ENCODE results near the gene TXNRD3. TPM values are rescaled to one million over a fixed set of nuclear protein-coding genes. Genes with fewer than 3 reads are reported as not detected.

Gene TXNRD3
- total RNA-seq, 2 donors from 2014 or later: 3.6 to 7.5 TPM

DNA sequence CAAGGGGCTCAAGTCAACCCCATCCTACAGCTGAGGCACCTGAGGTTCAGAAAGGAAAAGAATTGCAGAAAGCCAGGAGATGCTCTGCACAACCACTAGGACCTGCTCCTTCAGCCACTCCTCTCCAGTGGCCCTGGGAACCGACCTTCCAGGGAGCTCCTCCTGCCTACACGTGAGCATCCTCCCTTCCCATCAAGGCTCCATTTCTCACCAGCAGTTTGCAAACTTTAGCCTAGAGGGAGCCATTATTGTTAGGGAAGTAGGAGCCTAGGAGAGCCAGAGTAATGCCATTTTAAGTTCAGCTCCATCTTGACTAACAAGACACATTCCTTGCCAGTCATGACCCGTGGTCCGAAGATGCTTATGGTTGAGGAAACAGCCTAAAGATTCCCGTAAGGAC lies 37.9 kb upstream of the TXNRD3 start:
- no peak overlapping the region for H3K27ac ChIP-seq
- no peaks in the 10 kb centered on the region for H3K9me3 ChIP-seq
- intact Hi-C loops (cut with DNase I): no loop called here
- H3K4me1 ChIP-seq: no peaks in the 10 kb centered on the region
- no peaks in the 10 kb centered on the region for H3K36me3 ChIP-seq
- H3K9ac ChIP-seq (ENCODE audit: low read depth in 2 of 2, low read length in 2 of 2): no peak overlapping the region
- H3K4me3 ChIP-seq: no peak overlapping the region
- TF ChIP-seq, protein P1, sequence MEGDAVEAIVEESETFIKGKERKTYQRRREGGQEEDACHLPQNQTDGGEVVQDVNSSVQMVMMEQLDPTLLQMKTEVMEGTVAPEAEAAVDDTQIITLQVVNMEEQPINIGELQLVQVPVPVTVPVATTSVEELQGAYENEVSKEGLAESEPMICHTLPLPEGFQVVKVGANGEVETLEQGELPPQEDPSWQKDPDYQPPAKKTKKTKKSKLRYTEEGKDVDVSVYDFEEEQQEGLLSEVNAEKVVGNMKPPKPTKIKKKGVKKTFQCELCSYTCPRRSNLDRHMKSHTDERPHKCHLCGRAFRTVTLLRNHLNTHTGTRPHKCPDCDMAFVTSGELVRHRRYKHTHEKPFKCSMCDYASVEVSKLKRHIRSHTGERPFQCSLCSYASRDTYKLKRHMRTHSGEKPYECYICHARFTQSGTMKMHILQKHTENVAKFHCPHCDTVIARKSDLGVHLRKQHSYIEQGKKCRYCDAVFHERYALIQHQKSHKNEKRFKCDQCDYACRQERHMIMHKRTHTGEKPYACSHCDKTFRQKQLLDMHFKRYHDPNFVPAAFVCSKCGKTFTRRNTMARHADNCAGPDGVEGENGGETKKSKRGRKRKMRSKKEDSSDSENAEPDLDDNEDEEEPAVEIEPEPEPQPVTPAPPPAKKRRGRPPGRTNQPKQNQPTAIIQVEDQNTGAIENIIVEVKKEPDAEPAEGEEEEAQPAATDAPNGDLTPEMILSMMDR (IDR thresholded peaks at IDR 0.05): no peak
- no peaks in the 10 kb centered on the region for H3K27me3 ChIP-seq
- DNase-seq: no peak

DNA sequence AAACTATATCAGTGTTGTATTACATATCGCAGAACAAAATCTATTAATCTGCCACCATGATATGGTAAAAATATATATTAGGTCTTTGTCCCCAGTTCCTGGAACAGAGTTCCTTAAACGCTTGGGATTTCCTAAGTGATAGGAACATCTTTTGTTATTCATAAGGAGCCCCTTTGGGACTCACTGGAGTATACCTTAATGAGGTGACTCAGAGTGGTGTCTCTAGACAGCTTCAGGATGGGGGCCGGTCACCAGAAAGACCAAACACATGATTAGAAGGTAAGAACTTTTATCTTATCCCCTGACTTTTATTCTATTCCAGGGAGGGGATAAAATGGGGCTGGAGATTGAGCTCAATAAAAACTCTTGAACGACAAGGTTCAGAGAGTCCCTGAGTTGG lies 36.8 kb upstream of the TXNRD3 start:
- TF ChIP-seq, protein P1 (IDR thresholded peaks at IDR 0.05): no peak
- Histone ChIP-seq H3K27me3 (no peaks in the 10 kb centered on the region), H3K9me3 (no peaks in the 10 kb centered on the region), H3K4me1 (no peaks in the 10 kb centered on the region), H3K36me3 (no peaks in the 10 kb centered on the region), H3K4me3 (no peak overlapping the region), H3K9ac (ENCODE audit: low read depth in 2 of 2, low read length in 2 of 2) (no peak overlapping the region), H3K27ac (no peak overlapping the region)
- intact Hi-C loops (cut with DNase I): no loop called here
- no peak for DNase-seq

DNA sequence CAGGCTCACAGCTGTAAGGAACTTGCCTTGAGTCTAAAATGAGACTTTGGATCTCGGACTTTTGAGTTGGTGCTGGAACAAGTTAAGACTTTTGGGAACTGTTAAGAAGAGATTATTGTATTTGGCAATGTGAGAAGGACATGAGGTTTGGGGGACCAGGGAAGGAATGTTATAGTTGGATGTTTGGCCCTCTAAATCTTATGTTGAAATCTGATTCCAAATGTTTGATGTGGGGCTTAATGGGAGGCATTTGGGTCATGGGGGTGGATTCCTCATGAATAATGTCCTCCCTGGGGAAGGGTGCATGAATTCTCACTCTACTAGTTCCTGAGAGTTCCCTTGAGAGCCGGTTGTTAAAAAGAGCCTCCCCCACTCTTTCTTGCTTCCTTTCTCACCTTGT lies 30.6 kb upstream of the TXNRD3 start:
- Histone ChIP-seq H3K27me3 (no peaks in the 10 kb centered on the region), H3K36me3 (no peaks in the 10 kb centered on the region), H3K27ac (no peak overlapping the region), H3K9ac (ENCODE audit: low read depth in 2 of 2, low read length in 2 of 2) (no peak overlapping the region), H3K9me3 (no peaks in the 10 kb centered on the region), H3K4me1 (no peaks in the 10 kb centered on the region), H3K4me3 (no peak overlapping the region)
- TF ChIP-seq, protein P1 (IDR thresholded peaks at IDR 0.05): no peak
- intact Hi-C loops (cut with DNase I): loop anchor here (10.0 kb wide), 1 partner anchor 289 kb away; no protein-coding TSS in a partner anchor
- DNase-seq: no peak

DNA sequence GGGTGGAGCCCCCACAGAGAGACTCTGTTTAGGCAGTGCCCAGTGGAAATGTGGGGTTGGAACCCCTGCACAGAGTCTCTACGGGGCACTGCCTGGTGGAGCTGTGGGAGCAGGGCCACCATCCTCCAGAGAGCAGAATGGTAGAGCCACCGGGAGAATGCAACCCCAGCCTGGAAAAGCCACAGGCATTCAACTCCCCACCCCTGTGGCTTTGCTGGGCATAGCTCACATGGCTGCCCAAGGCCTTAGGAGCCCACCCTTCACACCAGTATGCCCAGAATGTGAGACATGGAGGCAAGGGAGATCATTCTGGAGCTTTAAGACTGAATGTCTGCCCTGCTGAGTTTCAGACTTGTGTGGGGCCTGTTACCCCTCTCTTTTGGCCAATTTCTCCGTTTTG lies 30.1 kb upstream of the TXNRD3 start:
- Histone ChIP-seq H3K4me1 (no peaks in the 10 kb centered on the region), H3K36me3 (no peaks in the 10 kb centered on the region), H3K27me3 (no peaks in the 10 kb centered on the region), H3K9ac (ENCODE audit: low read depth in 2 of 2, low read length in 2 of 2) (no peak overlapping the region), H3K9me3 (no peaks in the 10 kb centered on the region), H3K27ac (no peak overlapping the region), H3K4me3 (no peak overlapping the region)
- TF ChIP-seq, protein P1 (IDR thresholded peaks at IDR 0.05): no peak
- DNase-seq: no peak
- intact Hi-C loops (cut with DNase I): loop anchor here (10.0 kb wide), 1 partner anchor 290 kb away; no protein-coding TSS in a partner anchor

DNA sequence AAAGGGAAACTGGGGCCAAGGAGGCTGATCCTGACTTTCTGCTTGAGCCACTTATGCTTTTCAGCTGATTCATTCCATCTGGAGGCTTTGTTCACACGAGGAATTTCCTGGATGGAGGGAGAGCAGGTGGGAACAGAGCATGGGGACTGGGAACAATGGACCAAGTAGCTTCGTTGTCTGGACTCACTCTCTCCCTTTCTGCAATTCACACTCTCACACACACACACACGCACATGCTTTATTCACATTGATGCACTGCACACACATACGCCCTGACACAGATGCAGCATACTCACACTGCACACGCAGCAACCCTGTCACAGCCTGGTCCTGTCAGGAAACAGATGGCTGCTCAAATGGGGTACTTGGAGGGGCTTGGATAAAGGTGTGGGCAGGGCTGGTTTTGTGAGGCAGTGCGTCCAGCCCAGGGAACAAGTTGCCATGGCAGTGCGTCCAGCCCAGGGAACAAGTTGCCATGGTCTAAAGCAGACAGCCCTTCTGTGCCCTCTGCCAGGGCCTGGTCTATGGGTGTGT lies 29.4 kb upstream of the TXNRD3 start:
- no peak for DNase-seq
- TF ChIP-seq, protein P1 (IDR thresholded peaks at IDR 0.05): no peak
- Histone ChIP-seq H3K9me3 (no peaks in the 10 kb centered on the region), H3K4me1 (no peaks in the 10 kb centered on the region), H3K9ac (ENCODE audit: low read depth in 2 of 2, low read length in 2 of 2) (no peak overlapping the region), H3K36me3 (no peaks in the 10 kb centered on the region), H3K27ac (no peak overlapping the region), H3K27me3 (no peaks in the 10 kb centered on the region), H3K4me3 (no peak overlapping the region)
- intact Hi-C loops (cut with DNase I): loop anchor here (5.0 to 10.0 kb wide), 2 partner anchors 291 to 773 kb away; no protein-coding TSS in a partner anchor

All from colonic mucosa (tissue), 4 donors.